Skeletal muscle cell (primary cell): ENCODE measurements around the gene HDAC5.
"Not testable (repeated sequence)": the region's sequence is repeated elsewhere in the genome, so short reads cannot be mapped to it uniquely, and the experiment has no call there.

Source experiments
- DNase-seq: peaks from one replicate; pipeline ENCODE4 v3.0.0-alpha.2; 2010; ENCODE audit warnings: low read depth
- H3K4me3 ChIP-seq: 2 replicates; pipeline ENCODE4 v1.5.1; 2011; ENCODE audit warnings: low read depth, mild to moderate bottlenecking, control low read depth, low read length, moderate library complexity

HDAC5 gene

GRCh38 chr17:44046893-44047292 lies 76.5 kb downstream of the HDAC5 start:
- H3K4me3 ChIP-seq, DNase-seq: not testable (repeated sequence)

- DNase-seq, result no peak
- H3K4me3 ChIP-seq, result no peak overlapping the region
Observed at GRCh38 chr17:44045486-44045885, 78.0 kb downstream of the HDAC5 start.

GRCh38 chr17:44044071-44044470 lies 79.4 kb downstream of the HDAC5 start:
- DNase-seq, result peak; percentile 65
- no peak overlapping the region for H3K4me3 ChIP-seq

- DNase-seq, result no peak
- H3K4me3 ChIP-seq, result no peak overlapping the region
Observed at GRCh38 chr17:44043272-44043696, 80.2 kb downstream of the HDAC5 start.

GRCh38 chr17:44039829-44040635 lies 83.4 kb downstream of the HDAC5 start:
- no peak for DNase-seq
- H3K4me3 ChIP-seq, result no peak overlapping the region

GRCh38 chr17:44038604-44039011 lies 84.8 kb downstream of the HDAC5 start:
- peak; percentile 9 for DNase-seq
- no peak overlapping the region for H3K4me3 ChIP-seq

- DNase-seq, result no peak
- H3K4me3 ChIP-seq, result no peak overlapping the region
Observed at GRCh38 chr17:44037471-44037870, 86.0 kb downstream of the HDAC5 start.

- H3K4me3 ChIP-seq, DNase-seq: not testable (repeated sequence)
Observed at GRCh38 chr17:44034688-44035087, 88.8 kb downstream of the HDAC5 start.

GRCh38 chr17:44033861-44034408 lies 89.5 kb downstream of the HDAC5 start:
- DNase-seq, result no peak
- no peak overlapping the region for H3K4me3 ChIP-seq

GRCh38 chr17:44030482-44030881 lies 93.0 kb downstream of the HDAC5 start:
- H3K4me3 ChIP-seq, result no peak overlapping the region
- DNase-seq, result no peak

- DNase-seq, result no peak
- no peak overlapping the region for H3K4me3 ChIP-seq
Observed at GRCh38 chr17:44029736-44030135, 93.7 kb downstream of the HDAC5 start.
